ENCODE results near the gene LGALS9. TPM values are rescaled to one million over a fixed set of nuclear protein-coding genes. Genes with fewer than 3 reads are reported as not detected.

The LGALS9 gene
- 290 TPM for polyA plus RNA-seq (2013)

GRCh38 chr17:27630607-27631410 lies at the start of gene LGALS9:
TSS of gene LGALS9 (plus strand) at chr17:27631188. CDS start at chr17:27631266, 78 bp downstream.
- CTCF ChIA-PET: interaction anchor here (1.0 to 6.0 kb wide), 5 partner anchors 17 to 393 kb away, joined by 3 to 39 read pairs (median 4); no protein-coding TSS in a partner anchor
- peak; percentile 29 to 81 (median 68) for DNase-seq
- peak within 1 kb of the TSS; percentile 23 to 83 (median 77) for H3K4me3 ChIP-seq (ENCODE audit: control insufficient read depth in 1 of 7, extremely low read depth in 1 of 7, insufficient read depth in 4 of 7, low read depth in 2 of 7, low read length in 6 of 7)
- H3K27me3 ChIP-seq (replicated peaks in 2 of 5; ENCODE audit: control insufficient read depth in 4 of 5, insufficient read depth in 5 of 5, low read length in 4 of 5): no peaks in the 10 kb centered on the region
- peaks cover 0 to 7% (median 3%) of the 10 kb centered on the region in 4 experiments for H3K36me3 ChIP-seq (ENCODE audit: control insufficient read depth in 4 of 4, insufficient read depth in 4 of 4, low read length in 3 of 4)
- WGBS (ENCODE audit: insufficient coverage): 53% methylated on average over 7 of the region's 10 CpGs
- no peaks in the 10 kb centered on the region for H3K9me3 ChIP-seq (ENCODE audit: control extremely low read depth in 1 of 5, control insufficient read depth in 4 of 5, insufficient read depth in 2 of 5, low read depth in 1 of 5, low read length in 4 of 5)
- peaks cover 7 to 57% (median 45%) of the 10 kb centered on the region in 4 experiments for H3K4me1 ChIP-seq (ENCODE audit: control extremely low read depth in 1 of 4, control insufficient read depth in 4 of 4, insufficient read depth in 4 of 4, low read length in 3 of 4)
- POLR2A ChIA-PET: no interaction called here
- peak within 1 kb of the TSS; percentile 50 to 79 for H3K27ac ChIP-seq (ENCODE audit: insufficient read depth in 1 of 2, low read depth in 1 of 2, low read length in 2 of 2, poor library complexity in 1 of 2, severe bottlenecking in 2 of 2)

DNA sequence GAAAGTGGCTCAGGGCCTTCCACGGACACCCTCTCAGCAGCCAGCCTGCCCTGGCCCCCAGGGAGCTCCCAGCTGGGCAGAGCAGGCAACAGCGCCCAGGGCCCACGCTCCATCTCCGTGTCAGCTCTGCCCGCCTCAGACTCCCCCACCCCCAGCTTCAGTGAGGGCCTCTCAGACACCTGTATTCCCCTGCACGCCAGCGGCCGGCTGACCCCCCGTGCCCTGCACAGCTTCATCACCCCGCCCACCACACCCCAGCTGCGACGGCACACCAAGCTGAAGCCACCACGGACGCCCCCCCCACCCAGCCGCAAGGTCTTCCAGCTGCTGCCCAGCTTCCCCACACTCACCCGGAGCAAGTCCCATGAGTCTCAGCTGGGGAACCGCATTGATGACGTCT lies 48.3 kb upstream of the LGALS9 start:
- no peak for DNase-seq
- Histone ChIP-seq H3K4me3 (ENCODE audit: control insufficient read depth in 1 of 7, extremely low read depth in 1 of 7, insufficient read depth in 4 of 7, low read depth in 2 of 7, low read length in 6 of 7) (no peak overlapping the region), H3K4me1 (ENCODE audit: control extremely low read depth in 1 of 4, control insufficient read depth in 4 of 4, insufficient read depth in 4 of 4, low read length in 3 of 4) (peaks cover 0 to 18% (median 13%) of the 10 kb centered on the region in 4 experiments), H3K27ac (ENCODE audit: insufficient read depth in 1 of 2, low read depth in 1 of 2, low read length in 2 of 2, poor library complexity in 1 of 2, severe bottlenecking in 2 of 2) (no peak overlapping the region), H3K9me3 (ENCODE audit: control extremely low read depth in 1 of 5, control insufficient read depth in 4 of 5, insufficient read depth in 2 of 5, low read depth in 1 of 5, low read length in 4 of 5) (no peaks in the 10 kb centered on the region), H3K27me3 (replicated peaks in 2 of 5; ENCODE audit: control insufficient read depth in 4 of 5, insufficient read depth in 5 of 5, low read length in 4 of 5) (no peaks in the 10 kb centered on the region), H3K36me3 (ENCODE audit: control insufficient read depth in 4 of 4, insufficient read depth in 4 of 4, low read length in 3 of 4) (peaks cover 3 to 24% (median 11%) of the 10 kb centered on the region in 4 experiments)
- ChIA-PET POLR2A (no interaction called here), CTCF (interaction anchor here (0.7 to 10.5 kb wide), 3 partner anchors 13 to 19 kb away, joined by 3 to 90 read pairs (median 3); no protein-coding TSS in a partner anchor)
- WGBS (ENCODE audit: insufficient coverage): 98% methylated on average over 14 of the region's 18 CpGs

- Histone ChIP-seq H3K4me3 (ENCODE audit: control insufficient read depth in 1 of 7, extremely low read depth in 1 of 7, insufficient read depth in 4 of 7, low read depth in 2 of 7, low read length in 6 of 7) (no peak overlapping the region), H3K36me3 (ENCODE audit: control insufficient read depth in 4 of 4, insufficient read depth in 4 of 4, low read length in 3 of 4) (peaks cover 3 to 35% (median 17%) of the 10 kb centered on the region in 4 experiments), H3K27ac (ENCODE audit: insufficient read depth in 1 of 2, low read depth in 1 of 2, low read length in 2 of 2, poor library complexity in 1 of 2, severe bottlenecking in 2 of 2) (no peak overlapping the region), H3K9me3 (ENCODE audit: control extremely low read depth in 1 of 5, control insufficient read depth in 4 of 5, insufficient read depth in 2 of 5, low read depth in 1 of 5, low read length in 4 of 5) (no peaks in the 10 kb centered on the region), H3K4me1 (ENCODE audit: control extremely low read depth in 1 of 4, control insufficient read depth in 4 of 4, insufficient read depth in 4 of 4, low read length in 3 of 4) (peaks cover 0 to 18% (median 13%) of the 10 kb centered on the region in 4 experiments), H3K27me3 (replicated peaks in 2 of 5; ENCODE audit: control insufficient read depth in 4 of 5, insufficient read depth in 5 of 5, low read length in 4 of 5) (no peaks in the 10 kb centered on the region)
- WGBS (ENCODE audit: insufficient coverage): 77% methylated on average over 8 of the region's 9 CpGs
- DNase-seq: no peak
- CTCF ChIA-PET: interaction anchor here (1.6 to 10.5 kb wide), 2 partner anchors 16 to 20 kb away, joined by 3 to 90 read pairs; no protein-coding TSS in a partner anchor
- POLR2A ChIA-PET: no interaction called here
Measured at GRCh38 chr17:27585153-27585681, 45.8 kb upstream of the LGALS9 start.

GRCh38 chr17:27585792-27586191 lies 45.2 kb upstream of the LGALS9 start:
- ChIA-PET CTCF (interaction anchor here (0.7 to 10.5 kb wide), 3 partner anchors 15 to 21 kb away, joined by 3 to 90 read pairs (median 4); no protein-coding TSS in a partner anchor), POLR2A (no interaction called here)
- H3K36me3 ChIP-seq (ENCODE audit: control insufficient read depth in 4 of 4, insufficient read depth in 4 of 4, low read length in 3 of 4): peaks cover 3 to 38% (median 17%) of the 10 kb centered on the region in 4 experiments
- DNase-seq: no peak
- no peak overlapping the region for H3K4me3 ChIP-seq (ENCODE audit: control insufficient read depth in 1 of 7, extremely low read depth in 1 of 7, insufficient read depth in 4 of 7, low read depth in 2 of 7, low read length in 6 of 7)
- H3K27ac ChIP-seq (ENCODE audit: insufficient read depth in 1 of 2, low read depth in 1 of 2, low read length in 2 of 2, poor library complexity in 1 of 2, severe bottlenecking in 2 of 2): no peak overlapping the region
- no peaks in the 10 kb centered on the region for H3K9me3 ChIP-seq (ENCODE audit: control extremely low read depth in 1 of 5, control insufficient read depth in 4 of 5, insufficient read depth in 2 of 5, low read depth in 1 of 5, low read length in 4 of 5)
- peaks cover 0 to 18% (median 13%) of the 10 kb centered on the region in 4 experiments for H3K4me1 ChIP-seq (ENCODE audit: control extremely low read depth in 1 of 4, control insufficient read depth in 4 of 4, insufficient read depth in 4 of 4, low read length in 3 of 4)
- no peaks in the 10 kb centered on the region for H3K27me3 ChIP-seq (replicated peaks in 2 of 5; ENCODE audit: control insufficient read depth in 4 of 5, insufficient read depth in 5 of 5, low read length in 4 of 5)
- 97% methylated on average over 5 of the region's 5 CpGs for WGBS (ENCODE audit: insufficient coverage)

DNA sequence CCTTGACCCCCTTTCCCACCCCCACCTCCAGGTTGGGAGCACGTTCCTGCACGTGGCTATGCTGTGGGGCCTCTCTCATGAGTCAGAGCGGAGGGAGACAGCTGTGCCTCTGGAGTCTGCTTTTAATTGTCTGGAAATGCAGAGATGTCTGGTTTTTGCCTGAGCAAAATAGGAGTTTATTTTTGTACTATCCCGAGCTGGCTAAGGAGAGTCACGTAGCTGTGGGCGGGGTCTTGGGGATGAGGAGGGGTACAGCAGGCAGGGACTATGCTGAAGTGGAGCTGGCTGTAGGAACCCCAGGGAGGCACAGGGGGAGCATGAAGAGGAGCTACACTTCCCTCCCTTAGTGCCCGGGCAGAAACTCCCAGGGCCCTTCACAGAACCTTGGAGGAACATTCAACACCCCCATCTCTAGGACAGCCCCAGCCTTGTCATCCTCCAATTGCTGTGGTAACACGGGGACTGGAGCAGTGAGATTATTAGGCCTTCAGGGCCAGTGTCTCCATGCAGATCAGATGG lies 44.7 kb upstream of the LGALS9 start:
- CTCF ChIA-PET: interaction anchor here (0.7 to 10.5 kb wide), 3 partner anchors 15 to 21 kb away, joined by 3 to 90 read pairs (median 4); no protein-coding TSS in a partner anchor
- 100% methylated on average over 1 of the region's 8 CpGs for WGBS (ENCODE audit: insufficient coverage)
- DNase-seq: no peak
- H3K27me3 ChIP-seq (replicated peaks in 2 of 5; ENCODE audit: control insufficient read depth in 4 of 5, insufficient read depth in 5 of 5, low read length in 4 of 5): no peaks in the 10 kb centered on the region
- POLR2A ChIA-PET: interaction anchor here (0.6 kb wide), 1 partner anchor 98 kb away, joined by 3 read pairs; no protein-coding TSS in a partner anchor
- H3K4me3 ChIP-seq (ENCODE audit: control insufficient read depth in 1 of 7, extremely low read depth in 1 of 7, insufficient read depth in 4 of 7, low read depth in 2 of 7, low read length in 6 of 7): no peak overlapping the region
- H3K36me3 ChIP-seq (ENCODE audit: control insufficient read depth in 4 of 4, insufficient read depth in 4 of 4, low read length in 3 of 4): peaks cover 4 to 42% (median 17%) of the 10 kb centered on the region in 4 experiments
- peaks cover 0 to 13% (median 10%) of the 10 kb centered on the region in 4 experiments for H3K4me1 ChIP-seq (ENCODE audit: control extremely low read depth in 1 of 4, control insufficient read depth in 4 of 4, insufficient read depth in 4 of 4, low read length in 3 of 4)
- no peak overlapping the region for H3K27ac ChIP-seq (ENCODE audit: insufficient read depth in 1 of 2, low read depth in 1 of 2, low read length in 2 of 2, poor library complexity in 1 of 2, severe bottlenecking in 2 of 2)
- H3K9me3 ChIP-seq (ENCODE audit: control extremely low read depth in 1 of 5, control insufficient read depth in 4 of 5, insufficient read depth in 2 of 5, low read depth in 1 of 5, low read length in 4 of 5): no peaks in the 10 kb centered on the region

- H3K36me3 ChIP-seq (ENCODE audit: control insufficient read depth in 4 of 4, insufficient read depth in 4 of 4, low read length in 3 of 4): peaks cover 6 to 47% (median 18%) of the 10 kb centered on the region in 4 experiments
- no peak overlapping the region for H3K27ac ChIP-seq (ENCODE audit: insufficient read depth in 1 of 2, low read depth in 1 of 2, low read length in 2 of 2, poor library complexity in 1 of 2, severe bottlenecking in 2 of 2)
- ChIA-PET CTCF (interaction anchor here (1.2 to 10.5 kb wide), 4 partner anchors 13 to 255 kb away, joined by 3 to 90 read pairs (median 4); no protein-coding TSS in a partner anchor), POLR2A (no interaction called here)
- H3K9me3 ChIP-seq (ENCODE audit: control extremely low read depth in 1 of 5, control insufficient read depth in 4 of 5, insufficient read depth in 2 of 5, low read depth in 1 of 5, low read length in 4 of 5): no peaks in the 10 kb centered on the region
- H3K4me3 ChIP-seq (ENCODE audit: control insufficient read depth in 1 of 7, extremely low read depth in 1 of 7, insufficient read depth in 4 of 7, low read depth in 2 of 7, low read length in 6 of 7): no peak overlapping the region
- WGBS (ENCODE audit: insufficient coverage): 96% methylated on average over 15 of the region's 15 CpGs
- no peaks in the 10 kb centered on the region for H3K27me3 ChIP-seq (replicated peaks in 2 of 5; ENCODE audit: control insufficient read depth in 4 of 5, insufficient read depth in 5 of 5, low read length in 4 of 5)
- DNase-seq: no peak
- H3K4me1 ChIP-seq (ENCODE audit: control extremely low read depth in 1 of 4, control insufficient read depth in 4 of 4, insufficient read depth in 4 of 4, low read length in 3 of 4): no peaks in the 10 kb centered on the region
Measured at GRCh38 chr17:27588354-27588753, 42.6 kb upstream of the LGALS9 start.
